ENCODE measurements around the gene AP4M1. TPM values are rescaled to one million over a fixed set of nuclear protein-coding genes. Genes with fewer than 3 reads are reported as not detected.
A peak's percentile ranks its signal among the peaks of the same experiment; 100 is the strongest.

The AP4M1 gene
- total RNA-seq, 4 donors from 2014 or later = 19.9 to 31.7 (median 26.1) TPM

DNA sequence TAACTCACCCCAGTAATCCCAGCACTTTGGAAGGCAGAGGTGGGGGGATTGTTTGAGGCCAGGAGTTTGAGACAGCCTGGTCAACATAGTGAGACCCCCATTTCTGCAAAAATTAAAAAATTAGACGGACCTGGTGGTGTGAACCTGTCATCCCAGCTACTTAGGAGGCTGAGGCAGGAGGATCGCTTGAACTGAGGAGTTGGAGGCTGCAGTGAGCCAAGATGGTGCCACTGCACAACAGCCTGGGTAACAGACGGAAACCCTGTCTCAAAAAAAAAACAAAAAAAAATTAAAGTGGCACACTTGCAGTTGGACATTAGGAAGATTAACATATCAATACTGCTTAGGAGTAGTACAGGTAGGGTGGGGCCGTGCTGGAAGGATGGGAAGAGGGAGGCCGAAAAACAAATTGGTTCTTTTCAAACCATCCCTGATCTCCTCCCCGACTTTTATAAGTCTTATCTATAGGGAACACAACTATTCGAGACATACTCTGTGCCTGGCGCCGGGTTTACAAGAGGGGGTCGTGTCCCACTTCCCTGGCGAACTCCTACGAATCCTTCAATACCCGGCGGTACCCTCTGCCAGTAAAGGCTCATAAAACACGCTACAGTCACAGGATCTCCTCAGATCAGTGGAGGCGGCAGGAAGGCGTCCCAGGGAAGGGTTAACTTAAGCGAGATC is 17.1 kb downstream of the AP4M1 start:
- no peak for DNase-seq (ENCODE audit: extremely low spot score)
- Histone ChIP-seq H3K27me3 (no peaks in the 10 kb centered on the region), H3K36me3 (peaks cover 0 to 31% (median 13%) of the 10 kb centered on the region in 4 donors), H3K9me3 (no peaks in the 10 kb centered on the region), H3K4me3 (peak overlapping the region; percentile 68 to 87 (median 76)), H3K4me1 (peaks cover 16 to 33% (median 23%) of the 10 kb centered on the region in 4 donors), H3K27ac (replicated peaks in 1 of 4) (peak overlapping the region; percentile 76 to 87 (median 85))
- no peak for TF ChIP-seq EP300 (IDR thresholded peaks at IDR 0.05)
- no peak for TF ChIP-seq POLR2AphosphoS5 (IDR thresholded peaks at IDR 0.05)
- TF ChIP-seq, protein P1, sequence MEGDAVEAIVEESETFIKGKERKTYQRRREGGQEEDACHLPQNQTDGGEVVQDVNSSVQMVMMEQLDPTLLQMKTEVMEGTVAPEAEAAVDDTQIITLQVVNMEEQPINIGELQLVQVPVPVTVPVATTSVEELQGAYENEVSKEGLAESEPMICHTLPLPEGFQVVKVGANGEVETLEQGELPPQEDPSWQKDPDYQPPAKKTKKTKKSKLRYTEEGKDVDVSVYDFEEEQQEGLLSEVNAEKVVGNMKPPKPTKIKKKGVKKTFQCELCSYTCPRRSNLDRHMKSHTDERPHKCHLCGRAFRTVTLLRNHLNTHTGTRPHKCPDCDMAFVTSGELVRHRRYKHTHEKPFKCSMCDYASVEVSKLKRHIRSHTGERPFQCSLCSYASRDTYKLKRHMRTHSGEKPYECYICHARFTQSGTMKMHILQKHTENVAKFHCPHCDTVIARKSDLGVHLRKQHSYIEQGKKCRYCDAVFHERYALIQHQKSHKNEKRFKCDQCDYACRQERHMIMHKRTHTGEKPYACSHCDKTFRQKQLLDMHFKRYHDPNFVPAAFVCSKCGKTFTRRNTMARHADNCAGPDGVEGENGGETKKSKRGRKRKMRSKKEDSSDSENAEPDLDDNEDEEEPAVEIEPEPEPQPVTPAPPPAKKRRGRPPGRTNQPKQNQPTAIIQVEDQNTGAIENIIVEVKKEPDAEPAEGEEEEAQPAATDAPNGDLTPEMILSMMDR (IDR thresholded peaks at IDR 0.05) = no peak
- no peak for TF ChIP-seq POLR2A (IDR thresholded peaks at IDR 0.05; ENCODE audit: low read depth)
- intact Hi-C loops (cut with DNase I) = loop anchor here (2.0 kb wide), 1 partner anchor 16 kb away; no protein-coding TSS in a partner anchor
- 17% methylated on average over 18 of the region's 18 CpGs for whole genome bisulfite sequencing

DNA sequence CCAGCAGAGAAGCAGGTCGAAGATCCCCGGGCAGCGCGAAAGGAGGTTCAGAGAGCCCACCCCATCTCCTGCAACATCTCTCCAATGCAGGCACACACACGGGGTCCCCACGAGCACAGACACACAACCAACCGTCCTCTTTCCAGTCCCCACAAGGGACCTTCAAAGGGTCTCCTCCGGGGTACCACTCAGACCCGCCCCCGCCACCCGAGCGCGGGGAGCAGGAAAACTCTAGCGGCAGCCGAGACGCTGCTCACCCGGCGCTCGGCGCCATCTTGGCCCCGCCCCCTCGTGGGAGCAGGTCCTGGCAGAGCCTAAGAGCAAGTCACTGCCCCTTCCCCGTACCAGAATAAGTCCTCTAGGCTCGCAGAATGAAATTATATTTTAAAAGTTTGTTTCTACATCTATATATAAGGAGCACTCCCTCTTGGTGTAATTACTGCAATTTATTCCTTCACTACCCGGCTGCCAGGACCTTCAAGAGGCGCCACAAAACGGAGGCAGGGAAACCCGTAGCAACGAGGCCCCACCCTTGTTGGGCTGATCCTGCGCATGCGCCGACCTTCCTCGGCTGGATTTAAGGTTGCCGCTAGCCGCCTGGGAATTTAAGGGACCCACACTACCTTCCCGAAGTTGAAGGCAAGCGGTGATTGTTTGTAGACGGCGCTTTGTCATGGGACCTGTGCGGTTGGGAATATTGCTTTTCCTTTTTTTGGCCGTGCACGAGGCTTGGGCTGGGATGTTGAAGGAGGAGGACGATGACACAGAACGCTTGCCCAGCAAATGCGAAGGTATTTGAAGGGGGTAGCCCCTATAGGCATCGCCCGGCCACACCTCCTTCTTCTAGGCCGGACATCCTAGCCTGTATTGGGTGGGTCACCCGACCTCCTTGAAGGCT is 17.9 kb downstream of the AP4M1 start, which contains the start of the genes CNPY4 and TAF6:
CNPY4 (plus strand) TSS at position 563 of the 898 bp plus-strand sequence; CDS start at position 674, 111 bp downstream.
TAF6 (minus strand) TSS at position 287 of the 898 bp plus-strand sequence. CDS start 5,149 bp downstream, outside the sequence.
- WGBS = under 1% methylated on average over 35 of the region's 49 CpGs
- peak; percentile 99 for DNase-seq (ENCODE audit: extremely low spot score)
- intact Hi-C loops (cut with DNase I) = loop anchor here (2.0 kb wide), 1 partner anchor 17 kb away; no protein-coding TSS in a partner anchor
- Histone ChIP-seq H3K4me3 (peak within 1 kb of the TSS; percentile 68 to 87 (median 76)), H3K27ac (replicated peaks in 1 of 4) (peak within 1 kb of the TSS; percentile 76 to 87 (median 85)), H3K4me1 (peaks cover 16 to 33% (median 23%) of the 10 kb centered on the region in 4 donors), H3K36me3 (peaks cover 0 to 32% (median 8%) of the 10 kb centered on the region in 4 donors), H3K9me3 (no peaks in the 10 kb centered on the region), H3K27me3 (no peaks in the 10 kb centered on the region)
- TF ChIP-seq, protein P1 (IDR thresholded peaks at IDR 0.05) = peak in 2 of 3 experiments; percentile 13 to 36
- TF ChIP-seq POLR2A (IDR thresholded peaks at IDR 0.05; ENCODE audit: low read depth) (peak; percentile 26), EP300 (IDR thresholded peaks at IDR 0.05) (no peak), POLR2AphosphoS5 (IDR thresholded peaks at IDR 0.05) (peak; percentile 80 to 84)

DNA sequence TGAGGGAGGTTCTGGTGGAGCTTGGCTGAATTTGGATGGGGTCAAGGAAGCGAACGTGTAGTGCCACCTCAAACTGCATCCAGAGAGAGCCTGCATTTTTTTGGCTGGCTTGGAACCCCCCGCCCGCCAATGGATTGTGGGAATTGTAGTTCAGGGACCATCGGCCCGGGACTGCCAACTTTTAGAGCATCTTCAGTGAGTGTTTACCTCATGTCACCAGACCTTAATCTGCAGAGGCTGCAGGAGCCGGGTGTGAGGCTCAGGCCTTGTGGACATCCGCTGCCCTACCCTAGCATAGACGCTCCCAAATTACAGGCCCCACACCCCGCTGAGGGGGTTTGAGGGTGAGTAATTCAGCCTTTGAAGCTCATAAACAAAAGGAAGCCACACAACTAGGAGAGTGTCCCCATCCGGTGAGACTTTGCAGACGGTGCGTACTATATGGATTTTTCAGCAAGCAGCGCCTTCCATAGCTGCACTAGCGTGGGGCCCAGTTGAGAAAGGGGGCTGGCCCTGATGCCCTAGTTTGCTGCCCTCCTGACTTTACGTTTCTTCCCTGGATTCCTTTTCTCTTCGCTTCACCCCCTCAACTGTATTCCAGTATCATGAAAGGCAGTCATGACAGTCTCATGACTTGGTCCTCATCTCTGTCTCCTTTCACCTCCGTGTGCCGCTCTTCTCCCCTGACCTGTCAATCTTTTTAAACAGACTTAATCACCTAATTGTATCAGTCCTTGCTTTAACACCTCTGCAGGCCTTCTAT is 18.7 kb downstream of the AP4M1 start:
- no peaks in the 10 kb centered on the region for H3K27me3 ChIP-seq
- WGBS = 11% methylated on average over 19 of the region's 19 CpGs
- H3K4me1 ChIP-seq = peaks cover 16 to 33% (median 26%) of the 10 kb centered on the region in 4 donors
- peaks cover 0 to 30% (median 12%) of the 10 kb centered on the region in 4 donors for H3K36me3 ChIP-seq
- H3K27ac ChIP-seq (replicated peaks in 1 of 4) = peak overlapping the region; percentile 76 to 87 (median 85)
- peak overlapping the region; percentile 68 to 87 (median 76) for H3K4me3 ChIP-seq
- DNase-seq (ENCODE audit: extremely low spot score) = peak; percentile 96
- no peaks in the 10 kb centered on the region for H3K9me3 ChIP-seq
- intact Hi-C loops (cut with DNase I) = loop anchor here (2.0 kb wide), 1 partner anchor 17 kb away; no protein-coding TSS in a partner anchor
- TF ChIP-seq, protein P1 (IDR thresholded peaks at IDR 0.05) = no peak
- peak in 1 of 2 donors; percentile 41 for TF ChIP-seq POLR2AphosphoS5 (IDR thresholded peaks at IDR 0.05)
- no peak for TF ChIP-seq POLR2A (IDR thresholded peaks at IDR 0.05; ENCODE audit: low read depth)

GRCh38 chr7:100120733-100121036 is 19.2 kb downstream of the AP4M1 start:
- intact Hi-C loops (cut with DNase I) = no loop called here
- H3K27ac ChIP-seq (replicated peaks in 1 of 4) = peak overlapping the region; percentile 76 to 87 (median 85)
- 38% methylated on average over 1 of the region's 1 CpG for WGBS

More at GRCh38 chr7:100120733-100121036, 19.2 kb downstream of the AP4M1 start:
- H3K27me3 ChIP-seq = no peaks in the 10 kb centered on the region
- no peaks in the 10 kb centered on the region for H3K9me3 ChIP-seq
- H3K4me1 ChIP-seq = peaks cover 20 to 39% (median 31%) of the 10 kb centered on the region in 4 donors
- H3K4me3 ChIP-seq = peak overlapping the region; percentile 68 to 87 (median 76)
- DNase-seq (ENCODE audit: extremely low spot score) = no peak
- TF ChIP-seq, protein P1 (IDR thresholded peaks at IDR 0.05) = no peak
- TF ChIP-seq EP300 (IDR thresholded peaks at IDR 0.05) (no peak), POLR2A (IDR thresholded peaks at IDR 0.05; ENCODE audit: low read depth) (no peak), POLR2AphosphoS5 (IDR thresholded peaks at IDR 0.05) (no peak)
- H3K36me3 ChIP-seq = peaks cover 0 to 31% (median 12%) of the 10 kb centered on the region in 4 donors
